Uterus (tissue), 4 donors: ENCODE measurements around the gene CAPZA3. TPM values are rescaled to one million over a fixed set of nuclear protein-coding genes. Genes with fewer than 3 reads are reported as not detected.

Experiments
- DNase-seq, 2 donors: peaks; one replicate each; pipeline ENCODE4 v3.0.0-alpha.2; 2019 to 2020
- H3K27ac ChIP-seq, 2 donors: fragments of 200-600 bp; sonication (generic); 1 replicate in 1 of 2; 2 replicates in 1 of 2; pipeline ENCODE4 v1.5.1; 2016 to 2018
- H3K27me3 ChIP-seq, 2 donors: fragments of 200-600 bp; sonication (generic); one replicate each; pipeline ENCODE4 v1.5.1; 2018 to 2019; ENCODE audit warnings: control low read depth in 1 of 2
- H3K36me3 ChIP-seq, 2 donors: fragments of 200-600 bp; sonication (generic); one replicate each; pipeline ENCODE4 v1.5.1; 2019; ENCODE audit warnings: control low read depth in 1 of 2
- H3K4me1 ChIP-seq, 2 donors: fragments of 200-600 bp; sonication (generic); one replicate each; pipeline ENCODE4 v1.5.1; 2018 to 2019; ENCODE audit warnings: control low read depth in 1 of 2
- H3K4me3 ChIP-seq, 2 donors: fragments of 200-600 bp; sonication (generic); 1 replicate in 1 of 2; 2 replicates in 1 of 2; pipeline ENCODE4 v1.5.1; 2018 to 2019; ENCODE audit warnings: mild to moderate bottlenecking in 1 of 2
- H3K9me3 ChIP-seq, 2 donors: fragments of 200-600 bp; sonication (generic); one replicate each; pipeline ENCODE4 v1.5.1; 2019; ENCODE audit warnings: control low read depth in 1 of 2
- CTCF ChIP-seq, 4 experiments: fragments of 200-600 bp in 2 of 4; fragments of 450-650 bp in 2 of 4; sonication (generic) in 2 of 4; IDR thresholded peaks; one replicate each; pipeline ENCODE4 v1.5.1; 2016 to 2019; ENCODE audit warnings: antibody characterized with exemption in 4 of 4, mild to moderate bottlenecking in 2 of 4, moderate library complexity in 1 of 4
- POLR2A ChIP-seq, 2 donors: fragments of 450-650 bp; IDR thresholded peaks; one replicate each; pipeline ENCODE4 v1.6.1; 2016; ENCODE audit warnings: antibody characterized with exemption in 2 of 2, mild to moderate bottlenecking in 1 of 2, moderate library complexity in 1 of 2
- intact Hi-C: fragments of 100-400 bp; cut with DNase I; formaldehyde crosslinking; loops from one replicate; pipeline ENCODE4 v1.15.1; 2023; ENCODE audit warnings: low total_unique reads
- total RNA-seq, 4 donors: library from RNA; depleted of rRNA in 3 of 4; stranded (reverse); fragments of >200 nt in 3 of 4; gene quantifications; one replicate each; pipeline versions ENCODE4 v1.1.0 to v1.2.4, GENCODE V29; 2014 to 2023
- donor health status: DM: yes; HTN: yes; CAD: no.

Gene CAPZA3
- total RNA-seq, 4 donors from 2014 or later: 0.35 TPM; not detected in 3

DNA sequence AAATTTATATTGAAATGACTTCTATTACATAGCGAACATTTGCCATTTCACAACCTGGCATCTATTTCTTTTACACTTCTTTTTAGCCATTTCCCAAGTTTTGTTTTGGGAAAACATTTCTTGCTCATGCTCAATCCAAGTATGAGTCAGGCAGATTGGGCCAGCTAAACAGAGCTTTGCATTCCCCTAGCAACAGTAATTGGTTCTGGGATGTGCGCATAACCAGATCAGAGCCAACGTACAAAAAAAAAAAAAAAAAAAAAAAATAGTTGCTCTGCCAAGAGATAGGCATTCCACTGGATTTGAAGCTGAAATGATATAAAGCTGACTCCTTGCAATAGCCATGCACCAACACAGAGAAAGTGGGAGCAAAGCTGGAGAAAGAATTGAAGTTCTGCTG is 37.6 kb upstream of the CAPZA3 start:
- H3K4me1 ChIP-seq: no peaks in the 10 kb centered on the region
- no peaks in the 10 kb centered on the region for H3K9me3 ChIP-seq
- no peak overlapping the region for H3K4me3 ChIP-seq
- TF ChIP-seq POLR2A (IDR thresholded peaks at IDR 0.05) (no peak), CTCF (IDR thresholded peaks at IDR 0.05) (no peak)
- H3K27ac ChIP-seq: no peak overlapping the region
- no peaks in the 10 kb centered on the region for H3K36me3 ChIP-seq
- H3K27me3 ChIP-seq: no peaks in the 10 kb centered on the region
- peak; percentile 24 to 55 for DNase-seq
- intact Hi-C loops: no loop called here

DNA sequence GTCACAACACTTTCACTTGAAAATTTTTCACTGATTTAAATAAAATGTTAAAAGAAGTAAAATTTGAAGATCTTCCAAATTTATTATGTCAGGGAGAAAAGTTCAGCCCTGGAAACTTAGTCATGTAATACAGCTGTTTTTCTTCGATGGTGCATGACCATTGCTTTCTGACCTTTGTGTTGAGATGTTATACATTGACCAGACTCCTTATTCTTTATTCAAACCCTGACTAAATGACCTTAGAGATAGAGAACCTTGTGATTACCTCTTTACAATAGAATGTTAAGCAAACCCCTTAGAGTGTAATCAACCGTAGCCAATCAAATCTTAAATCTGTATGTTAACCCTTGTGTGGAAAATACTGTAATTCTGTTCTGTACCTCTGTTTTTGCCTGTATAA is 34.6 kb upstream of the CAPZA3 start:
- H3K27ac ChIP-seq: no peak overlapping the region
- no peaks in the 10 kb centered on the region for H3K27me3 ChIP-seq
- H3K4me3 ChIP-seq: no peak overlapping the region
- intact Hi-C loops: no loop called here
- TF ChIP-seq POLR2A (IDR thresholded peaks at IDR 0.05) (no peak), CTCF (IDR thresholded peaks at IDR 0.05) (no peak)
- no peaks in the 10 kb centered on the region for H3K9me3 ChIP-seq
- no peaks in the 10 kb centered on the region for H3K36me3 ChIP-seq
- DNase-seq: no peak
- H3K4me1 ChIP-seq: no peaks in the 10 kb centered on the region

GRCh38 chr12:18703911-18704310 is 34.0 kb upstream of the CAPZA3 start:
- TF ChIP-seq CTCF (IDR thresholded peaks at IDR 0.05) (no peak), POLR2A (IDR thresholded peaks at IDR 0.05) (no peak)

GRCh38 chr12:18706798-18707197 is 31.1 kb upstream of the CAPZA3 start:
- no peaks in the 10 kb centered on the region for H3K4me1 ChIP-seq
- no peak overlapping the region for H3K27ac ChIP-seq
- DNase-seq: no peak
- no peaks in the 10 kb centered on the region for H3K36me3 ChIP-seq
- no peaks in the 10 kb centered on the region for H3K27me3 ChIP-seq
- TF ChIP-seq CTCF (IDR thresholded peaks at IDR 0.05) (no peak), POLR2A (IDR thresholded peaks at IDR 0.05) (no peak)
- no peaks in the 10 kb centered on the region for H3K9me3 ChIP-seq
- H3K4me3 ChIP-seq: no peak overlapping the region
- intact Hi-C loops: no loop called here

More at GRCh38 chr12:18703911-18704310, 34.0 kb upstream of the CAPZA3 start:
- H3K27me3 ChIP-seq: no peaks in the 10 kb centered on the region
- H3K36me3 ChIP-seq: no peaks in the 10 kb centered on the region
- H3K4me3 ChIP-seq: no peak overlapping the region
- DNase-seq: no peak
- H3K4me1 ChIP-seq: no peaks in the 10 kb centered on the region
- H3K27ac ChIP-seq: no peak overlapping the region
- no peaks in the 10 kb centered on the region for H3K9me3 ChIP-seq
- intact Hi-C loops: no loop called here

DNA sequence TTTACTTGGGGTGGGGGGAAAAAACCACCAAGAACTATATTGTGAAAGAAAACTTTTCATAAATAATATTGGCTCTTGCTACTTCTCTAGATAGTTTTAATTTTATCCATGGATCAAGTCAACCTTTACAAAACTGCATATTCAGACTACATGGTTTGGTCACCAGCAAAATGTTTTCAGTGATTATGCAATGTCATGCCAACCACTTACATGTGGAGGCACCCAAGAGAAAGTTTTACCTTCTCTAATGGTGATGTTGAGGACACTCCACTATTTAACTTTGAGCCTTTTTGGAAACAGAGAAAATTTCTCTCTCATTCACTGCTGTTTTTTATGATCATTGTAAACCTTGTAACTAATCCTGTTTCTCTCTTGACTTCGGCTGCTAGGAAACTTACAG is 21.7 kb upstream of the CAPZA3 start:
- DNase-seq: no peak
- Histone ChIP-seq H3K4me3 (no peak overlapping the region), H3K9me3 (no peaks in the 10 kb centered on the region), H3K27me3 (no peaks in the 10 kb centered on the region), H3K27ac (no peak overlapping the region), H3K4me1 (no peaks in the 10 kb centered on the region), H3K36me3 (no peaks in the 10 kb centered on the region)
- intact Hi-C loops: no loop called here
- no peak for TF ChIP-seq CTCF (IDR thresholded peaks at IDR 0.05)
- no peak for TF ChIP-seq POLR2A (IDR thresholded peaks at IDR 0.05)
